ENCODE results near the gene EXOSC10. TPM values are rescaled to one million over a fixed set of nuclear protein-coding genes. Genes with fewer than 3 reads are reported as not detected.
A peak's percentile ranks its signal among the peaks of the same experiment; 100 is the strongest.

Gene EXOSC10
- polyA plus RNA-seq, 1 donor (not counting 4 experiments of a cell fraction or from before 2014, with no cell fraction given): 61.2 TPM

- H3K9me3 ChIP-seq (ENCODE audit: control insufficient read depth, low read depth, low read length): no peaks in the 10 kb centered on the region
- DNase-seq (ENCODE audit: low read depth, low spot score) (no peak), FAIRE-seq (no peak)
- peaks cover 45% of the 10 kb centered on the region for H3K4me1 ChIP-seq (ENCODE audit: control insufficient read depth, extremely low read depth, insufficient read depth, low read length)
- dilution Hi-C loops (cut with MboI; ENCODE audit: extremely low pct_ligation_motif_present, low sequenced_read_pairs): no loop called here
- no peaks in the 10 kb centered on the region for H3K27me3 ChIP-seq (ENCODE audit: control insufficient read depth, extremely low read depth, insufficient read depth, low read length)
- H3K9me1 ChIP-seq (ENCODE audit: control insufficient read depth, extremely low read depth, insufficient read depth, low read length): peaks cover 2% of the 10 kb centered on the region
- H3K79me2 ChIP-seq (ENCODE audit: control insufficient read depth, insufficient read depth, low read length): no peaks in the 10 kb centered on the region
- no peaks in the 10 kb centered on the region for H4K20me1 ChIP-seq (ENCODE audit: control insufficient read depth, extremely low read depth, insufficient read depth, low read length)
- H3K4me2 ChIP-seq (ENCODE audit: control insufficient read depth, extremely low read depth, insufficient read depth, low read depth, low read length): peak overlapping the region; percentile 66
- H2AFZ ChIP-seq (ENCODE audit: control insufficient read depth, low read length): no peak overlapping the region
- H3K27ac ChIP-seq (ENCODE audit: control insufficient read depth, insufficient read depth, low read length): no peak overlapping the region
- peaks cover 6 to 23% of the 10 kb centered on the region in 2 experiments for H3K36me3 ChIP-seq (ENCODE audit: control insufficient read depth in 2 of 2, extremely low read depth in 1 of 2, insufficient read depth in 2 of 2, low read length in 2 of 2)
- no peak overlapping the region for H3K9ac ChIP-seq (ENCODE audit: control insufficient read depth, extremely low read depth, insufficient read depth, low read length)
- no peak for TF ChIP-seq EZH2 (IDR thresholded peaks at IDR 0.05; ENCODE audit: low read length)
- no peak for TF ChIP-seq CTCF (optimal IDR thresholded peaks at IDR 0.05 in 1 of 3, IDR thresholded peaks at IDR 0.05 in 1 of 3, conservative IDR thresholded peaks at IDR 0.05 in 1 of 3; ENCODE audit: extremely low read depth in 1 of 3, insufficient read depth in 2 of 3, low read length in 3 of 3)
- no peak overlapping the region for H3K4me3 ChIP-seq (ENCODE audit: control insufficient read depth in 2 of 3, extremely low read depth in 1 of 3, insufficient read depth in 2 of 3, low read depth in 1 of 3, low read length in 3 of 3)
Observed at GRCh38 chr1:11143907-11144306, 44.2 kb upstream of the EXOSC10 start.

- H3K4me3 ChIP-seq (ENCODE audit: control insufficient read depth in 2 of 3, extremely low read depth in 1 of 3, insufficient read depth in 2 of 3, low read depth in 1 of 3, low read length in 3 of 3): no peak overlapping the region
- no peaks in the 10 kb centered on the region for H3K79me2 ChIP-seq (ENCODE audit: control insufficient read depth, insufficient read depth, low read length)
- peaks cover 8 to 27% of the 10 kb centered on the region in 2 experiments for H3K36me3 ChIP-seq (ENCODE audit: control insufficient read depth in 2 of 2, extremely low read depth in 1 of 2, insufficient read depth in 2 of 2, low read length in 2 of 2)
- no peaks in the 10 kb centered on the region for H4K20me1 ChIP-seq (ENCODE audit: control insufficient read depth, extremely low read depth, insufficient read depth, low read length)
- H3K4me1 ChIP-seq (ENCODE audit: control insufficient read depth, extremely low read depth, insufficient read depth, low read length): peaks cover 48% of the 10 kb centered on the region
- H3K4me2 ChIP-seq (ENCODE audit: control insufficient read depth, extremely low read depth, insufficient read depth, low read depth, low read length): no peak overlapping the region
- DNase-seq (ENCODE audit: low read depth, low spot score) (no peak), FAIRE-seq (no peak)
- no peaks in the 10 kb centered on the region for H3K9me3 ChIP-seq (ENCODE audit: control insufficient read depth, low read depth, low read length)
- no peak overlapping the region for H3K27ac ChIP-seq (ENCODE audit: control insufficient read depth, insufficient read depth, low read length)
- no peak overlapping the region for H2AFZ ChIP-seq (ENCODE audit: control insufficient read depth, low read length)
- H3K9me1 ChIP-seq (ENCODE audit: control insufficient read depth, extremely low read depth, insufficient read depth, low read length): peaks cover 2% of the 10 kb centered on the region
- dilution Hi-C loops (cut with MboI; ENCODE audit: extremely low pct_ligation_motif_present, low sequenced_read_pairs): no loop called here
- TF ChIP-seq CTCF (optimal IDR thresholded peaks at IDR 0.05 in 1 of 3, IDR thresholded peaks at IDR 0.05 in 1 of 3, conservative IDR thresholded peaks at IDR 0.05 in 1 of 3; ENCODE audit: extremely low read depth in 1 of 3, insufficient read depth in 2 of 3, low read length in 3 of 3): no peak
- no peak for TF ChIP-seq EZH2 (IDR thresholded peaks at IDR 0.05; ENCODE audit: low read length)
- H3K9ac ChIP-seq (ENCODE audit: control insufficient read depth, extremely low read depth, insufficient read depth, low read length): no peak overlapping the region
- no peaks in the 10 kb centered on the region for H3K27me3 ChIP-seq (ENCODE audit: control insufficient read depth, extremely low read depth, insufficient read depth, low read length)
Observed at GRCh38 chr1:11143401-11143800, 43.7 kb upstream of the EXOSC10 start.

All from keratinocyte (primary cell).